Hippocampal formation (tissue), 2 donors: ENCODE results near the gene MVK.

ENCODE experiments used
- DNase-seq, 2 donors: peaks; one replicate each; lab custom pipeline; 2025; lab: John Stamatoyannopoulos, UW

MVK gene

GRCh38 chr12:109573029-109573913, at the start of gene MVK, which contains the start of gene MMAB:
MVK (plus strand) TSS chr12:109573794; CDS start chr12:109574823, 1,029 bp downstream.
MMAB (minus strand) TSS chr12:109573504; CDS start chr12:109573480, 24 bp downstream.
- DNase-seq, result peak; percentile 99

- DNase-seq, result no peak
Observed at GRCh38 chr12:109524466-109525278, 48.9 kb upstream of the MVK start.

- DNase-seq, result no peak
Observed at GRCh38 chr12:109525279-109525585, 48.4 kb upstream of the MVK start.

- no peak for DNase-seq
Observed at GRCh38 chr12:109527489-109528123, 46.0 kb upstream of the MVK start.

GRCh38 chr12:109529691-109530640, 43.6 kb upstream of the MVK start:
- DNase-seq, result peak; percentile 8 to 54

GRCh38 chr12:109531411-109531810, 42.2 kb upstream of the MVK start:
- DNase-seq, result no peak

- no peak for DNase-seq
Observed at GRCh38 chr12:109532721-109533486, 40.7 kb upstream of the MVK start.

- no peak for DNase-seq
Observed at GRCh38 chr12:109533487-109533740, 40.2 kb upstream of the MVK start.

GRCh38 chr12:109534456-109534855, 39.1 kb upstream of the MVK start:
- DNase-seq, result no peak

GRCh38 chr12:109535231-109535862, 38.2 kb upstream of the MVK start:
- DNase-seq, result no peak

- DNase-seq, result no peak
Observed at GRCh38 chr12:109535863-109536250, 37.7 kb upstream of the MVK start.

GRCh38 chr12:109537136-109537535, 36.5 kb upstream of the MVK start:
- no peak for DNase-seq

- DNase-seq, result no peak
Observed at GRCh38 chr12:109538191-109538863, 35.3 kb upstream of the MVK start.

- no peak for DNase-seq
Observed at GRCh38 chr12:109539508-109539907, 34.1 kb upstream of the MVK start.

GRCh38 chr12:109540526-109541412, 32.8 kb upstream of the MVK start:
- DNase-seq, result peak; percentile 14 to 63

- no peak for DNase-seq
Observed at GRCh38 chr12:109541413-109541726, 32.2 kb upstream of the MVK start.

- DNase-seq, result no peak
Observed at GRCh38 chr12:109542014-109542413, 31.6 kb upstream of the MVK start.

- no peak for DNase-seq
Observed at GRCh38 chr12:109542876-109543275, 30.7 kb upstream of the MVK start.

GRCh38 chr12:109544955-109545531, 28.6 kb upstream of the MVK start:
- DNase-seq, result no peak
